Panc1 (cell line): Measurements from ENCODE around the gene SPEM3.

Source experiments
- CTCF ChIP-seq: fragments of 450-650 bp; IDR thresholded peaks from 2 replicates; pipeline ENCODE4 v1.5.1; 2017; ENCODE audit warnings: mild to moderate bottlenecking
- POLR2AphosphoS5 ChIP-seq: IDR thresholded peaks from 2 replicates; pipeline ENCODE4 v1.6.1; 2012; ENCODE audit warnings: mild to moderate bottlenecking, low read depth, low read length, moderate library complexity
- REST ChIP-seq, 2 experiments: IDR thresholded peaks; 2 replicates each; pipeline ENCODE4 v1.6.1; 2011 to 2012; ENCODE audit warnings: low read depth in 2 of 2, control low read depth in 1 of 2, low read length in 1 of 2, mild to moderate bottlenecking in 1 of 2, moderate library complexity in 1 of 2; ENCODE audit not compliant: insufficient read depth in 1 of 2
- SIN3A ChIP-seq: IDR thresholded peaks from 2 replicates; pipeline ENCODE4 v1.6.1; 2012; ENCODE audit warnings: low read depth, mild to moderate bottlenecking, low read length, moderate library complexity, borderline replicate concordance; ENCODE audit not compliant: insufficient read depth
- TCF7L2 ChIP-seq: IDR thresholded peaks from 2 replicates; pipeline ENCODE4 v1.6.1; 2011; ENCODE audit warnings: mild to moderate bottlenecking, low read depth, low read length, inconsistent platforms

GRCh38 chr17:7459961-7460545 lies 31.4 kb downstream of the SPEM3 start:
- no peak for TF ChIP-seq CTCF
- no peak for TF ChIP-seq POLR2AphosphoS5
- no peak for TF ChIP-seq SIN3A
- TF ChIP-seq TCF7L2: no peak
- no peak for TF ChIP-seq REST (IDR thresholded peaks at IDR 0.05; ENCODE audit: insufficient read depth in 1 of 2, low read depth in 2 of 2, low read length in 1 of 2)
